ENCODE measurements around the gene HELZ2.

Gene HELZ2

GRCh38 chr20:63589261-63590217 is 15.5 kb upstream of the HELZ2 start:
- no peak overlapping the region for H3K27ac Mint-ChIP-seq
- H3K36me3 Mint-ChIP-seq (ENCODE audit: low read depth): peaks cover 26% of the 10 kb centered on the region
- no peaks in the 10 kb centered on the region for H3K27me3 Mint-ChIP-seq (ENCODE audit: low read depth)
- no peaks in the 10 kb centered on the region for H3K4me1 Mint-ChIP-seq (ENCODE audit: low read depth)
- no peak overlapping the region for H3K4me3 Mint-ChIP-seq
- no peaks in the 10 kb centered on the region for H3K9me3 Mint-ChIP-seq

GRCh38 chr20:63588641-63589041 is 14.6 kb upstream of the HELZ2 start:
- no peak overlapping the region for H3K4me3 Mint-ChIP-seq
- no peaks in the 10 kb centered on the region for H3K9me3 Mint-ChIP-seq
- H3K27me3 Mint-ChIP-seq (ENCODE audit: low read depth): peaks cover 5% of the 10 kb centered on the region
- H3K27ac Mint-ChIP-seq: no peak overlapping the region
- H3K36me3 Mint-ChIP-seq (ENCODE audit: low read depth): peaks cover 26% of the 10 kb centered on the region
- H3K4me1 Mint-ChIP-seq (ENCODE audit: low read depth): no peaks in the 10 kb centered on the region

- no peak overlapping the region for H3K4me3 Mint-ChIP-seq
- peaks cover 7% of the 10 kb centered on the region for H3K27me3 Mint-ChIP-seq (ENCODE audit: low read depth)
- no peak overlapping the region for H3K27ac Mint-ChIP-seq
- no peaks in the 10 kb centered on the region for H3K9me3 Mint-ChIP-seq
- H3K4me1 Mint-ChIP-seq (ENCODE audit: low read depth): no peaks in the 10 kb centered on the region
- H3K36me3 Mint-ChIP-seq (ENCODE audit: low read depth): peaks cover 21% of the 10 kb centered on the region
These were observed 13.9 kb upstream of the HELZ2 start for GRCh38 chr20:63587776-63588591.

GRCh38 chr20:63587256-63587655 is 13.2 kb upstream of the HELZ2 start:
- H3K36me3 Mint-ChIP-seq (ENCODE audit: low read depth): peaks cover 20% of the 10 kb centered on the region
- H3K9me3 Mint-ChIP-seq: no peaks in the 10 kb centered on the region
- H3K4me1 Mint-ChIP-seq (ENCODE audit: low read depth): no peaks in the 10 kb centered on the region
- peaks cover 14% of the 10 kb centered on the region for H3K27me3 Mint-ChIP-seq (ENCODE audit: low read depth)
- no peak overlapping the region for H3K4me3 Mint-ChIP-seq
- H3K27ac Mint-ChIP-seq: no peak overlapping the region

- peaks cover 18% of the 10 kb centered on the region for H3K36me3 Mint-ChIP-seq (ENCODE audit: low read depth)
These were observed 12.8 kb upstream of the HELZ2 start for GRCh38 chr20:63586797-63587196.

DNA sequence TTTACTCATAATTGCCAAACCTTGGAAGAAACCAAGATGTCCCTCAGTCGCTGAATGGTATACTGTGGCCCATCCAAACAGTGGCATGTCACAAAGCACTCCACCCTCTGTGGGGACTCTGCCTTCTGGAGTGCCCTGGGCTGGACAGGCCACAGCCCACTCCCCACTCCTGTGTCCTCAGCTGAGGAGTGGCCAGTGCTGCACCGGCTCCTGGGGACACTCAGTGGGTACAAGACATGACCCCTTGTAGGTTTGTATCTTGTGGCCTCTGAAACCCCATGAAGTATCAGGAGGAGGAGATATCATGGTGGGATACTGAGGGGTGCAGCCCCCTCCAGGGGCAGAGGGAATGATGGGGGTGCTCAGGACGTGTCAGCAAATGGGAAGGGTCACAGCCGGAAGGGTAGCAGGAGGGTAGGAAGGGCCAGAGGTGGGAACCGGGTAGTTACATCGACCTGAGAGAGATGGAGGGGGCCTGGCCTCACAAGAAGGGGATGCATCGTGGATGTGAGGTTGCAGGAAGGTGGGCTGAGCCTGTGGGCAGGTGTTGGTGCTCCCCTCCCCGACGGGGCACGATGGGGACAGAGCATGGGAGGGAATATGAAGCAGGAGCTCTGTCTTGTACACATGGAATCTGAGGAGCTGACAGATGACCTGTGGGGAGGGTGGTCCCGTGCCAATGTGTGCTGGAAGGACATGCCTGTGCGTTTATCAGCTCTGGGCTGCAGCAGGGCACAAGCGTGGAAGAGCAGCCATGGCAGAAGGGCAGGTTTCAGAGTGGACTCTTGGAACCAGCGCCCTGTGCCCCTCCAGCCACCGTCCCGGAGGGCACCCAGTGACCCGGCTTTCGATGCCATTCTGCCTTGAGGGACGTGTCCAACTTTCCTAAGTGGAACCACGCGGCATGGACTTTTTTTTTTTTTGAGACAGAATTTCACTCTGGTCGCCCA is 11.9 kb upstream of the HELZ2 start:
- no peak overlapping the region for H3K27ac Mint-ChIP-seq
- peaks cover 15% of the 10 kb centered on the region for H3K27me3 Mint-ChIP-seq (ENCODE audit: low read depth)
- no peak overlapping the region for H3K4me3 Mint-ChIP-seq
- no peaks in the 10 kb centered on the region for H3K9me3 Mint-ChIP-seq
- H3K36me3 Mint-ChIP-seq (ENCODE audit: low read depth): peaks cover 15% of the 10 kb centered on the region
- no peaks in the 10 kb centered on the region for H3K4me1 Mint-ChIP-seq (ENCODE audit: low read depth)

More at GRCh38 chr20:63586797-63587196, 12.8 kb upstream of the HELZ2 start:
- H3K27me3 Mint-ChIP-seq (ENCODE audit: low read depth): peaks cover 14% of the 10 kb centered on the region
- no peaks in the 10 kb centered on the region for H3K9me3 Mint-ChIP-seq
- H3K4me3 Mint-ChIP-seq: no peak overlapping the region
- no peaks in the 10 kb centered on the region for H3K4me1 Mint-ChIP-seq (ENCODE audit: low read depth)
- no peak overlapping the region for H3K27ac Mint-ChIP-seq

DNA sequence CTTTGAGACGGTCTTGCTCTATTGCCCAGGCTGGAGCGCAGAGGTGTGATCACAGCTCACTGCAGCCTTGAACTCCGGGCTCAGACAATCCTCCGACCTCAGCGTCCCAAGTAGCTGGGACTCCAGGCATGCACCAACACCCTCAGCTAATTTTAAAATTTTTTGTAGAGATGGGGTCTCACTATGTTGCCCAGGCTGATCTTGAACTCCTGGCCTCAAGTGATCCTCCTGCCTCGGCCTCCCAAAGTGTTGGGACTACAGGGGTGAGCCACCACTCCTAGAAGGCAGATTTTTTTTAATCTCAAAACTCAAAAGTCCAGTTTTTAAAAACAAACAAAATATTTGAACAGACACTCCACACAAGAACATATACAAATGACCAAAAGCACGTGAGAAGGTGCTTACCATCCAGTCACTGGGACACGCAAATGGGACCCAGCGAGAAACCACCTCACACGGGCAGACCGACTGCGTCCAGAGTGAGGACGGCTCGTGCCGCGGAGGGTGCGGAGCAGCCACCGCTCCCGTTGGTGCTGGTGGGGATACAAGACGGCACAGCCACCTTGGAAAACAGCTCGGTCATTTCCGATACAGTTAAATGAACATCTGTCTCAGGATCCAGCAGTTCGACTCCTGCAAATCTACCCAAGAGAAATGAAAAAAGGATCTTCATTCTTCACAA is 8.5 kb upstream of the HELZ2 start:
- Mint-ChIP-seq H3K27me3 (ENCODE audit: low read depth) (peaks cover 33% of the 10 kb centered on the region), H3K4me1 (ENCODE audit: low read depth) (peaks cover 4% of the 10 kb centered on the region), H3K27ac (no peak overlapping the region), H3K36me3 (ENCODE audit: low read depth) (no peaks in the 10 kb centered on the region), H3K9me3 (no peaks in the 10 kb centered on the region), H3K4me3 (no peak overlapping the region)

DNA sequence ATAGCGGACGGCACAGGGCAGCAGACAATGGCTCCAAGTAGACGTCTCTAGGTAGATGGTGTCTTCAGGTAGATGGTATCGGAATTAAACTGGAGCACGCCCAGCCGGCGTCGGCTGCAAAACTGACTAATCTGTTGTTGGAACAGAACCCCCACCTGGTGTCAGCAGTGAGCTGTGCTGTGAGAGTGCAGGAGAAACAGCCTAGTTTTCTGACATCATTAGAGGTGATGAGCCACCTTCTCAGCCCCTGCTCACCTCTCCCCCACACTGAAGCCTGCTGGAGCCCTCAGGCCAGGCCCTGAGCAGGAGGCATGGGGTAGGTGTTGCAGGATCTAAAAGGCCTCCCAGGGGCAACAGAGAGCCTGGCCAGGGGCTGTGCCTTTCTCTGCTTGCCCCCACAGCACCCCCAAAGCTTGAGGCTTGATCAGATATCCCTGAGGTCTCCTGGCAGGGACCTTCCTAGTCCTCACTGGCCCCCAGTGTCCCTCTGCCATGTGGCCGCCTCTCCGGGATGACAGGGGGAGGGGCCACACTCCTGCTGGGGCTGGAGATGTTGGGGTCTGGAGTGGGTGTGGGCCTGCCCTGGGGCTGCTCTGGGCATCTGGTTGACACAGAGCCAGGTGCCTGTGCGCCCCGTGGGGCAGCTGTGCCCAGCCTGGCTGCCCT is 6.9 kb upstream of the HELZ2 start:
- Mint-ChIP-seq H3K27ac (no peak overlapping the region), H3K27me3 (ENCODE audit: low read depth) (peaks cover 42% of the 10 kb centered on the region), H3K36me3 (ENCODE audit: low read depth) (no peaks in the 10 kb centered on the region), H3K4me1 (ENCODE audit: low read depth) (peaks cover 5% of the 10 kb centered on the region), H3K9me3 (no peaks in the 10 kb centered on the region), H3K4me3 (no peak overlapping the region)

DNA sequence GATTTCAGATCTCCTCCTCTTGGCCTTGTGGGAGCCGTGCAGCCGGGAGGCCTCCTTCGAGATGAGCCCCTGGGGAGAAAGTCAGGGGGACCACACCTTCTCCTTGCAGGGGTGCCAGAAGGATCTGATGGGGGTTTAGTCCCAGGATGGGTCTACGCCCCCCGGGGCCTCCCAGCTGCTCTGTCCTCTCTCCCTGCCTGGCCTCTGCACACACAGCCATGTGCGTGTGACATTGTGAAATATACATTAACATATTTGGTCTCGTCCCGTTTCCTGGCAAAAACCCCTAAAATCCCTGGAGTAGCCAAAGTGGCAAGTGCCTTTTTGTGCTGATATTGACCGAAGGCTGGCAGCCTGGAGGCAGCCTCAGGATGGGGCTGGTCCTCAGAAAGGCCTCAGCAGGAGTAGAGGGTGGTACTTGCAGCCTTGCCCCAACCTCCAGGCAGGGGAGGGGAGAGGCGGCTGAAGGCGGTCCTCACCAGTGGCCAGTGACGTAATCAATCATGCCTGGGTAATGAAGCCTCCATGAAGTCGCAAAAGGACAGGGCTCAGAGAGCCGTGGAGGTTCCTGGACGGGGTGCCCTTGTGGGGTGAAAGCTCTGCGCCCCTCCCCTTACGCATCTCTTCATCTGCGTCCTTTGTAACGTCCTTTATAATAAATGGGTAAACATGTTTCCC is 5.1 kb upstream of the HELZ2 start:
- Mint-ChIP-seq H3K4me3 (no peak overlapping the region), H3K27ac (no peak overlapping the region), H3K36me3 (ENCODE audit: low read depth) (no peaks in the 10 kb centered on the region), H3K4me1 (ENCODE audit: low read depth) (peaks cover 5% of the 10 kb centered on the region), H3K9me3 (no peaks in the 10 kb centered on the region), H3K27me3 (ENCODE audit: low read depth) (peaks cover 46% of the 10 kb centered on the region)

DNA sequence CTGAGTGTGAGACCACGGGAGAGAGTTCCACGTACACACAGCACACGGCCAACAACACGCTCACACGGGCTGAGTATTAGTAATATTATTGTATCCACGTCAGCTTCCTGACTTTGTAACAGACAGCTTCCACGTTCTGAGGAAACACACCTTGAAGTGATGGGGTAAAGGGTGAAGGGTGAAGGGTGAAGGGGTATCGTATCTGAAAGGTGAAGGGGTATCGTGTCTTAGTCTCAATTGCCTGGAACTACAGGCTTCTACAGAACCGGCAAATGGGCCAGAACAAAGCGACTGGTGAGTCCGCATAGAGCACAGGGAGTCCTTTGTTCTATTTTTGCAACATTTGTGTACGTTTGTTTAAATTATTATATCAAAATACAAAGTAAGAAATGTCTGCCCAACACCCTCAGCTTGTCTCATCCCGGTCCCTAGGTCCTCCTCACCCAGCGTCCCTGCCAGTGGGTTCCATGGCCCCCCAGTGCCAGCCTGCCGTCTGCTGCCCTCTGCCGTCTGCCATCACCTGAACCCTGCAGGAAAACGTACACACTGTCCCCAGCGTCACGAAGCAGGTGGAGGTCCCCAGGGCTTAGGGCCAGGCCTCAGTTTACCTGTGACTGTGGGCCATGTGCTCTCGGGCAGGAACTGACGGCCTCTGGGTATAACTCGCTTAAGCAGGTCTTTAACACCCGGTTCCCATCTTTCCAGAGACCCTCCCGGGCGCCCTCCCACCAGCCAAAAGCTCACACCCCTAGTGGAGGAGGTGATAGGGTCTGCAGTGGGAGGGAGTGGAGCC is 4.4 kb upstream of the HELZ2 start:
- H3K9me3 Mint-ChIP-seq: no peaks in the 10 kb centered on the region
- no peak overlapping the region for H3K4me3 Mint-ChIP-seq
- H3K36me3 Mint-ChIP-seq (ENCODE audit: low read depth): no peaks in the 10 kb centered on the region
- peaks cover 7% of the 10 kb centered on the region for H3K4me1 Mint-ChIP-seq (ENCODE audit: low read depth)
- H3K27me3 Mint-ChIP-seq (ENCODE audit: low read depth): peaks cover 41% of the 10 kb centered on the region
- no peak overlapping the region for H3K27ac Mint-ChIP-seq

GRCh38 chr20:63577317-63577894 is 3.4 kb upstream of the HELZ2 start:
- H3K36me3 Mint-ChIP-seq (ENCODE audit: low read depth): no peaks in the 10 kb centered on the region
- no peak overlapping the region for H3K4me3 Mint-ChIP-seq
- peaks cover 7% of the 10 kb centered on the region for H3K4me1 Mint-ChIP-seq (ENCODE audit: low read depth)
- H3K27ac Mint-ChIP-seq: no peak overlapping the region
- H3K9me3 Mint-ChIP-seq: no peaks in the 10 kb centered on the region
- H3K27me3 Mint-ChIP-seq (ENCODE audit: low read depth): peaks cover 33% of the 10 kb centered on the region

- Mint-ChIP-seq H3K4me1 (ENCODE audit: low read depth) (peaks cover 7% of the 10 kb centered on the region), H3K4me3 (peak overlapping the region; percentile 60), H3K9me3 (no peaks in the 10 kb centered on the region), H3K27me3 (ENCODE audit: low read depth) (peaks cover 32% of the 10 kb centered on the region), H3K27ac (peak overlapping the region; percentile 50), H3K36me3 (ENCODE audit: low read depth) (no peaks in the 10 kb centered on the region)
These were observed 2.3 kb upstream of the HELZ2 start for GRCh38 chr20:63576311-63576710.

Measured in T-helper 1 cell treated with Interleukin-12 subunit alpha and Interleukin-12 subunit beta and Interleukin-4 antibody, amounts not matched to agents 30 μg/mL and 1 μg/mL, for 36 hours (primary cell).